HCT116 (cell line): Measurements from ENCODE around the gene TIMM50. TPM values are rescaled to one million over a fixed set of nuclear protein-coding genes. Genes with fewer than 3 reads are reported as not detected.

Experiments used
- ATAC-seq: fragments of 200-7000 bp; cut with Tn5 transposase; 2 replicates; pipeline ENCODE4 v1.9.1; 2020; ENCODE audit warnings: mild to moderate bottlenecking, moderate library complexity
- BruUV-seq: library from RNA; stranded (reverse); fragments of 400-500 nt; replicated peaks from 2 replicates; lab custom pipeline; 2021; lab: Mats Ljungman, UMichigan
- CTCF ChIA-PET: fragments of 300-600 bp; sonication (Branson Sonifier 250); formaldehyde crosslinking; loops from one replicate; lab custom pipeline; 2021; ENCODE audit warnings: antibody characterized with exemption; lab: Charles Lee
- POLR2A ChIA-PET: fragments of 300-600, 350-600 bp; sonication (Branson Sonifier 250); formaldehyde crosslinking; loops from one replicate; lab custom pipeline; 2021; ENCODE audit warnings: antibody characterized with exemption; lab: Charles Lee
- RAD21 ChIA-PET, 2 experiments: fragments of 300-600 bp; sonication (Branson Sonifier 250); formaldehyde crosslinking; loops; one replicate each; lab custom pipeline; 2023; ENCODE audit warnings: low total read pairs in 2 of 2; ENCODE audit not compliant: uncharacterized antibody in 2 of 2, unreplicated experiment in 2 of 2, low non-redundant PET in 1 of 2; lab: Charles Lee
- DNase-seq: peaks from one replicate; pipeline ENCODE4 v3.0.0-alpha.2; 2010; ENCODE audit warnings: low read depth, low spot score
- H2AFZ ChIP-seq: fragments of 200-600 bp; shearing (Covaris generic), sonication (generic); 2 replicates; pipeline ENCODE4 v1.6.1; 2017; ENCODE audit warnings: low read depth, mixed run types, mixed read lengths, antibody characterized with exemption, low read length; ENCODE audit not compliant: poor library complexity, severe bottlenecking
- H3K27ac ChIP-seq: 2 replicates; pipeline ENCODE4 v1.5.1; 2012; ENCODE audit warnings: low read depth, low read length
- H3K27me3 ChIP-seq: fragments of 200-600 bp; sonication (generic); 2 replicates; pipeline ENCODE4 v1.6.1; 2016; ENCODE audit warnings: mixed run types, low read length, mixed read lengths; ENCODE audit not compliant: insufficient read depth
- H3K36me3 ChIP-seq, 2 experiments: fragments of 200-500 bp in 1 of 2; fragments of 200-600 bp in 1 of 2; sonication (Bioruptor generic) in 1 of 2; sonication (generic) in 1 of 2; 2 replicates each; pipeline versions ENCODE4 v1.5.1 to v1.6.1; 2014 to 2016; ENCODE audit warnings: low read length in 2 of 2, inconsistent platforms in 1 of 2, mixed read lengths in 1 of 2, mixed run types in 1 of 2; ENCODE audit not compliant: insufficient read depth in 2 of 2, control insufficient read depth in 1 of 2
- H3K4me1 ChIP-seq, 2 experiments: fragments of 200-600 bp in 1 of 2; sonication (generic) in 1 of 2; 2 replicates each; pipeline versions ENCODE4 v1.5.1 to v1.6.1; 2012 to 2017; ENCODE audit warnings: low read length in 2 of 2, inconsistent platforms in 1 of 2, mild to moderate bottlenecking in 1 of 2, mixed read lengths in 1 of 2, mixed run types in 1 of 2, moderate library complexity in 1 of 2; ENCODE audit not compliant: insufficient read depth in 2 of 2, control insufficient read depth in 1 of 2
- H3K4me2 ChIP-seq: fragments of 200-600 bp; sonication (generic); 2 replicates; pipeline ENCODE4 v1.6.1; 2017; ENCODE audit warnings: mixed run types, low read length, mixed read lengths
- H3K4me3 ChIP-seq, 2 experiments: fragments of 200-600 bp in 1 of 2; sonication (generic) in 1 of 2; replicated peaks in 1 of 2; 2 replicates each; pipeline ENCODE4 v1.5.1; 2011 to 2016; ENCODE audit warnings: low read length in 2 of 2, control low read depth in 1 of 2, low read depth in 1 of 2, mild to moderate bottlenecking in 1 of 2, mixed read lengths in 1 of 2, mixed run types in 1 of 2
- H3K79me2 ChIP-seq: fragments of 200-600 bp; sonication (generic); 2 replicates; pipeline ENCODE4 v1.6.1; 2017; ENCODE audit warnings: mild to moderate bottlenecking, mixed run types, low read length, moderate library complexity, mixed read lengths; ENCODE audit not compliant: insufficient read depth
- H3K9ac ChIP-seq: fragments of 200-600 bp; sonication (generic); 2 replicates; pipeline ENCODE4 v1.6.1; 2016; ENCODE audit warnings: low read length, mixed read lengths
- H3K9me2 ChIP-seq: fragments of 200-600 bp; sonication (generic), shearing (Covaris generic); 2 replicates; pipeline ENCODE4 v1.6.1; 2017; ENCODE audit warnings: mixed run types, mild to moderate bottlenecking, moderate library complexity; ENCODE audit not compliant: insufficient read depth
- H3K9me3 ChIP-seq, 2 experiments: fragments of 200-500 bp in 1 of 2; fragments of 200-600 bp in 1 of 2; sonication (Bioruptor generic) in 1 of 2; sonication (generic) in 1 of 2; 2 replicates each; pipeline ENCODE4 v1.6.1; 2014 to 2017; ENCODE audit warnings: low read length in 2 of 2, mixed read lengths in 2 of 2, inconsistent platforms in 1 of 2, low read depth in 1 of 2, mild to moderate bottlenecking in 1 of 2, mixed run types in 1 of 2, moderate library complexity in 1 of 2; ENCODE audit not compliant: control insufficient read depth in 1 of 2, insufficient read depth in 1 of 2
- H4K20me1 ChIP-seq: fragments of 200-600 bp; sonication (generic), shearing (Covaris generic); 2 replicates; pipeline ENCODE4 v1.6.1; 2017; ENCODE audit warnings: mixed run types, mild to moderate bottlenecking, moderate library complexity; ENCODE audit not compliant: insufficient read depth
- EGR1 ChIP-seq: IDR thresholded peaks from 2 replicates; pipeline ENCODE4 v1.6.1; 2012; ENCODE audit warnings: low read depth
- ELF1 ChIP-seq: IDR thresholded peaks from 2 replicates; pipeline ENCODE4 v1.6.1; 2012; ENCODE audit warnings: low read depth, borderline replicate concordance
- POLR2A ChIP-seq: IDR thresholded peaks from 2 replicates; pipeline ENCODE4 v1.7.0; 2011; ENCODE audit warnings: borderline replicate concordance; ENCODE audit not compliant: insufficient read depth, insufficient read length; ENCODE audit errors: extremely low read depth
- POLR2AphosphoS5 ChIP-seq: IDR thresholded peaks from 2 replicates; pipeline ENCODE4 v1.6.1; 2011; ENCODE audit warnings: mild to moderate bottlenecking, low read depth, low read length, moderate library complexity
- RAD21 ChIP-seq: IDR thresholded peaks from 2 replicates; pipeline ENCODE4 v1.6.1; 2012; ENCODE audit warnings: low read depth, mild to moderate bottlenecking
- TCF7L2 ChIP-seq: IDR thresholded peaks from 2 replicates; pipeline ENCODE4 v1.7.0; 2011; ENCODE audit warnings: borderline replicate concordance, inconsistent platforms; ENCODE audit not compliant: insufficient read depth, insufficient read length; ENCODE audit errors: extremely low read depth
- YY1 ChIP-seq: IDR thresholded peaks from 2 replicates; pipeline ENCODE4 v1.6.1; 2011; ENCODE audit warnings: low read length, low read depth, moderate library complexity, mild to moderate bottlenecking; ENCODE audit not compliant: insufficient replicate concordance; ENCODE audit errors: extremely low read depth
- ZFX ChIP-seq: fragments of 450-650 bp; IDR thresholded peaks from 2 replicates; pipeline ENCODE4 v1.6.1; 2017
- intact Hi-C: fragments of 100-400 bp; cut with micrococcal nuclease; formaldehyde crosslinking; loops from 2 replicates; pipeline ENCODE4 v1.10.0; 2022
- total RNA-seq: library from RNA; stranded (reverse); gene quantifications from one replicate; pipeline ENCODE4 v1.2.1, GENCODE V29; 2021; ENCODE audit not compliant: unreplicated experiment
- TF ChIP-seq, protein P1 (sequence below): IDR thresholded peaks from 2 replicates; pipeline ENCODE4 v1.6.1; 2011; ENCODE audit warnings: mild to moderate bottlenecking, low read length, moderate library complexity; ENCODE audit not compliant: insufficient replicate concordance; ENCODE audit errors: extremely low read depth
- TF ChIP-seq, protein P2 (sequence below), 3 experiments: fragments of 200-600 bp in 1 of 3; sonication (generic) in 1 of 3; IDR thresholded peaks in 2 of 3; conservative IDR thresholded peaks in 1 of 3; 2 replicates each; pipeline ENCODE4 v1.5.1; 2012 to 2017; ENCODE audit warnings: low read depth in 2 of 3, low read length in 2 of 3, antibody characterized with exemption in 1 of 3, borderline replicate concordance in 1 of 3, control low read depth in 1 of 3, mild to moderate bottlenecking in 1 of 3, mixed read lengths in 1 of 3, mixed run types in 1 of 3, moderate library complexity in 1 of 3; ENCODE audit not compliant: insufficient read depth in 1 of 3

TIMM50 gene
- total RNA-seq, 1 experiment from 2014 or later = 111 TPM

- intact Hi-C loops = loop anchor here (1.0 to 10.0 kb wide), 3 partner anchors 58 to 318 kb away; partner anchors contain the start of gene SUPT5H
- Histone ChIP-seq H3K27me3 (no peaks in the 10 kb centered on the region), H3K4me3 (peak within 1 kb of the TSS; percentile 67 to 82), H3K4me1 (peaks cover 3 to 13% of the 10 kb centered on the region in 2 experiments; a peak in 3 of 4 replicates), H4K20me1 (no peaks in the 10 kb centered on the region), H3K9ac (peak within 1 kb of the TSS; percentile 58), H3K27ac (peak within 1 kb of the TSS; percentile 58), H3K9me3 (no peaks in the 10 kb centered on the region), H3K79me2 (no peaks in the 10 kb centered on the region), H3K9me2 (no peaks in the 10 kb centered on the region), H3K36me3 (no peaks in the 10 kb centered on the region), H3K4me2 (peak within 1 kb of the TSS; percentile 97), H2AFZ (peak within 1 kb of the TSS; percentile 80)
- peak; percentile 71 for TF ChIP-seq POLR2AphosphoS5
- peak; percentile 27 for TF ChIP-seq TCF7L2
- TF ChIP-seq ZFX = peak; percentile 95; the same call in 1 of the 2 replicates
- TF ChIP-seq, protein P1, sequence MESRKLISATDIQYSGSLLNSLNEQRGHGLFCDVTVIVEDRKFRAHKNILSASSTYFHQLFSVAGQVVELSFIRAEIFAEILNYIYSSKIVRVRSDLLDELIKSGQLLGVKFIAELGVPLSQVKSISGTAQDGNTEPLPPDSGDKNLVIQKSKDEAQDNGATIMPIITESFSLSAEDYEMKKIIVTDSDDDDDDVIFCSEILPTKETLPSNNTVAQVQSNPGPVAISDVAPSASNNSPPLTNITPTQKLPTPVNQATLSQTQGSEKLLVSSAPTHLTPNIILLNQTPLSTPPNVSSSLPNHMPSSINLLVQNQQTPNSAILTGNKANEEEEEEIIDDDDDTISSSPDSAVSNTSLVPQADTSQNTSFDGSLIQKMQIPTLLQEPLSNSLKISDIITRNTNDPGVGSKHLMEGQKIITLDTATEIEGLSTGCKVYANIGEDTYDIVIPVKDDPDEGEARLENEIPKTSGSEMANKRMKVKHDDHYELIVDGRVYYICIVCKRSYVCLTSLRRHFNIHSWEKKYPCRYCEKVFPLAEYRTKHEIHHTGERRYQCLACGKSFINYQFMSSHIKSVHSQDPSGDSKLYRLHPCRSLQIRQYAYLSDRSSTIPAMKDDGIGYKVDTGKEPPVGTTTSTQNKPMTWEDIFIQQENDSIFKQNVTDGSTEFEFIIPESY = no peak
- peak; percentile 98 for TF ChIP-seq RAD21
- TF ChIP-seq, protein P2, sequence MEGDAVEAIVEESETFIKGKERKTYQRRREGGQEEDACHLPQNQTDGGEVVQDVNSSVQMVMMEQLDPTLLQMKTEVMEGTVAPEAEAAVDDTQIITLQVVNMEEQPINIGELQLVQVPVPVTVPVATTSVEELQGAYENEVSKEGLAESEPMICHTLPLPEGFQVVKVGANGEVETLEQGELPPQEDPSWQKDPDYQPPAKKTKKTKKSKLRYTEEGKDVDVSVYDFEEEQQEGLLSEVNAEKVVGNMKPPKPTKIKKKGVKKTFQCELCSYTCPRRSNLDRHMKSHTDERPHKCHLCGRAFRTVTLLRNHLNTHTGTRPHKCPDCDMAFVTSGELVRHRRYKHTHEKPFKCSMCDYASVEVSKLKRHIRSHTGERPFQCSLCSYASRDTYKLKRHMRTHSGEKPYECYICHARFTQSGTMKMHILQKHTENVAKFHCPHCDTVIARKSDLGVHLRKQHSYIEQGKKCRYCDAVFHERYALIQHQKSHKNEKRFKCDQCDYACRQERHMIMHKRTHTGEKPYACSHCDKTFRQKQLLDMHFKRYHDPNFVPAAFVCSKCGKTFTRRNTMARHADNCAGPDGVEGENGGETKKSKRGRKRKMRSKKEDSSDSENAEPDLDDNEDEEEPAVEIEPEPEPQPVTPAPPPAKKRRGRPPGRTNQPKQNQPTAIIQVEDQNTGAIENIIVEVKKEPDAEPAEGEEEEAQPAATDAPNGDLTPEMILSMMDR (IDR thresholded peaks at IDR 0.05 in 2 of 3, conservative IDR thresholded peaks at IDR 0.05 in 1 of 3; ENCODE audit: borderline replicate concordance in 1 of 3, insufficient read depth in 1 of 3, low read depth in 2 of 3, low read length in 2 of 3) = peak; percentile 87 to 91 (median 89)
- TF ChIP-seq POLR2A = peak; percentile 93
- no peak for TF ChIP-seq EGR1
- TF ChIP-seq YY1 = no peak
- TF ChIP-seq ELF1 = no peak
- peak; percentile 88 for DNase-seq
- ATAC-seq = peak; percentile 97
- no TSS peak for BruUV-seq
- CTCF ChIA-PET = interaction anchor here (0.7 to 2.8 kb wide), 7 partner anchors 8 to 134 kb away, joined by 3 to 24 read pairs (median 5); no protein-coding TSS in a partner anchor
- RAD21 ChIA-PET = no interaction called here
- POLR2A ChIA-PET = interaction anchor here (1.0 kb wide), 2 partner anchors 13 to 96 kb away, joined by 4 to 7 read pairs; partner anchors contain the start of gene RPS16
These were observed 51.8 kb downstream of the TIMM50 start, which contains the start of gene EID2B for GRCh38 chr19:39532233-39533002. Gene EID2B, minus strand, starts transcription at chr19:39532852. Its CDS starts 50 bp downstream, at chr19:39532802.
